SK-N-SH treated with all-trans-retinoic acid at 6 μM for 48 hours (cell line): ENCODE data around the gene EMID1.

Experiments
- ATAC-seq: fragments of 200-7000 bp; cut with Tn5 transposase; 3 replicates; pipeline ENCODE4 v1.9.1; 2020; ENCODE audit warnings: mild to moderate bottlenecking, moderate library complexity
- BACH2 ChIP-seq: fragments of 250-450 bp; sonication (Bioruptor Pico); IDR thresholded peaks from 2 replicates; pipeline ENCODE4 v1.9.0; 2021; ENCODE audit warnings: mild to moderate bottlenecking, borderline replicate concordance
- CSDC2 ChIP-seq: fragments of 250-450 bp; sonication (Bioruptor Pico); IDR thresholded peaks from 2 replicates; pipeline ENCODE4 v1.5.0; 2020; ENCODE audit warnings: mild to moderate bottlenecking, moderate library complexity
- ESRRG ChIP-seq: fragments of 250-450 bp; sonication (Bioruptor Pico); IDR thresholded peaks from 2 replicates; pipeline ENCODE4 v1.6.1; 2021; ENCODE audit warnings: mild to moderate bottlenecking
- ISL1 ChIP-seq: fragments of 250-450 bp; sonication (Bioruptor Pico); IDR thresholded peaks from 2 replicates; pipeline ENCODE4 v2.1.2; 2022; ENCODE audit warnings: mild to moderate bottlenecking, moderate library complexity
- OSR1 ChIP-seq: fragments of 250-450 bp; sonication (Bioruptor Pico); IDR thresholded peaks from 2 replicates; pipeline ENCODE4 v1.8.0; 2022; ENCODE audit warnings: moderate library complexity, mild to moderate bottlenecking, inconsistent platforms
- PPARA ChIP-seq: fragments of 250-450 bp; sonication (Bioruptor Pico); IDR thresholded peaks from 2 replicates; pipeline ENCODE4 v1.5.0; 2020; ENCODE audit warnings: mild to moderate bottlenecking, borderline replicate concordance
- RARB ChIP-seq: fragments of 250-450 bp; sonication (Bioruptor Pico); IDR thresholded peaks from 2 replicates; pipeline ENCODE4 v1.8.0; 2021; ENCODE audit warnings: mild to moderate bottlenecking, moderate library complexity
- TCF4 ChIP-seq: fragments of 250-450 bp; sonication (Bioruptor Pico); IDR thresholded peaks from 2 replicates; pipeline ENCODE4 v1.8.0; 2021; ENCODE audit warnings: mild to moderate bottlenecking, moderate library complexity, borderline replicate concordance
- TOX ChIP-seq: fragments of 250-450 bp; sonication (Bioruptor Pico); IDR thresholded peaks from 2 replicates; pipeline ENCODE4 v1.8.0; 2021; ENCODE audit warnings: mild to moderate bottlenecking, moderate library complexity, borderline replicate concordance
- ZC3H10 ChIP-seq: fragments of 250-450 bp; sonication (Bioruptor Pico); IDR thresholded peaks from 2 replicates; pipeline ENCODE4 v1.5.1; 2021; ENCODE audit warnings: mild to moderate bottlenecking, moderate library complexity
- ZFP30 ChIP-seq: fragments of 450-650 bp; formaldehyde crosslinking; IDR thresholded peaks from 2 replicates; pipeline ENCODE4 v1.5.0; 2022; ENCODE audit warnings: mild to moderate bottlenecking, moderate library complexity
- ZNF565 ChIP-seq: fragments of 450-650 bp; formaldehyde crosslinking; conservative IDR thresholded peaks from 2 replicates; pipeline ENCODE4 v1.5.0; 2020; ENCODE audit warnings: low read depth, mild to moderate bottlenecking, moderate library complexity
- ZNF70 ChIP-seq: fragments of 450-650 bp; formaldehyde crosslinking; IDR thresholded peaks from 2 replicates; pipeline ENCODE4 v1.5.0; 2020; ENCODE audit warnings: mild to moderate bottlenecking, moderate library complexity
- ZNF8 ChIP-seq: fragments of 450-650 bp; formaldehyde crosslinking; IDR thresholded peaks from 2 replicates; pipeline ENCODE4 v1.5.0; 2020; ENCODE audit warnings: mild to moderate bottlenecking, moderate library complexity
- TF ChIP-seq, protein P1 (sequence below): fragments of 250-450 bp; sonication (Bioruptor Pico); IDR thresholded peaks from 2 replicates; pipeline ENCODE4 v1.5.0; 2020; ENCODE audit warnings: mild to moderate bottlenecking, moderate library complexity
- TF ChIP-seq, protein P2 (sequence below): fragments of 250-450 bp; sonication (Bioruptor Pico); IDR thresholded peaks from 2 replicates; pipeline ENCODE4 v1.8.0; 2021; ENCODE audit warnings: low read depth, mild to moderate bottlenecking, moderate library complexity, borderline replicate concordance
- TF ChIP-seq, protein P3 (sequence below): fragments of 250-450 bp; sonication (Bioruptor Pico); IDR thresholded peaks from 2 replicates; pipeline ENCODE4 v1.5.1; 2021; ENCODE audit warnings: mild to moderate bottlenecking, moderate library complexity
- TF ChIP-seq, protein P4 (sequence below): fragments of 250-450 bp; sonication (Bioruptor Pico); IDR thresholded peaks from 2 replicates; pipeline ENCODE4 v1.8.0; 2020; ENCODE audit warnings: mild to moderate bottlenecking, moderate library complexity, borderline replicate concordance
- TF ChIP-seq, protein P5 (sequence below): fragments of 250-450 bp; sonication (Bioruptor Pico); IDR thresholded peaks from 2 replicates; pipeline ENCODE4 v1.5.1; 2020; ENCODE audit warnings: low read depth, mild to moderate bottlenecking, moderate library complexity

Gene EMID1

DNA sequence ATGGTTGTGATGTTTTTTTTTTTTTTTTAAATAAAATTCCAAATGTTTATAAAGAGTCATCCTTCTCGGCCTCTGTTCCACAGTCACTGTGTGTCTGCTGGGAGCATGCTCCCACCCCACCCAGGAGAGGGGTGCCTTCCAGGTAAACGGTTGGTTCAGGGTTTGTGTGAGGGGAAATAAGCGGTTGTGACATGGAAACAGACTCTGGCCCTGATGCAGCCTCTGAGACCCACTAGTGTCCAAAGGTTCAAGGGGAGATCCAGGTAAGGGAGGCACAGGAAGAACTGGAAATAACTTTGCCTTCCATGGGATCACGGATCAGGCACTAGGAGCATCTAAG lies 94.7 kb downstream of the EMID1 start:
- TF ChIP-seq ZNF565 = no peak
- TF ChIP-seq OSR1 = no peak
- TF ChIP-seq, protein P1, sequence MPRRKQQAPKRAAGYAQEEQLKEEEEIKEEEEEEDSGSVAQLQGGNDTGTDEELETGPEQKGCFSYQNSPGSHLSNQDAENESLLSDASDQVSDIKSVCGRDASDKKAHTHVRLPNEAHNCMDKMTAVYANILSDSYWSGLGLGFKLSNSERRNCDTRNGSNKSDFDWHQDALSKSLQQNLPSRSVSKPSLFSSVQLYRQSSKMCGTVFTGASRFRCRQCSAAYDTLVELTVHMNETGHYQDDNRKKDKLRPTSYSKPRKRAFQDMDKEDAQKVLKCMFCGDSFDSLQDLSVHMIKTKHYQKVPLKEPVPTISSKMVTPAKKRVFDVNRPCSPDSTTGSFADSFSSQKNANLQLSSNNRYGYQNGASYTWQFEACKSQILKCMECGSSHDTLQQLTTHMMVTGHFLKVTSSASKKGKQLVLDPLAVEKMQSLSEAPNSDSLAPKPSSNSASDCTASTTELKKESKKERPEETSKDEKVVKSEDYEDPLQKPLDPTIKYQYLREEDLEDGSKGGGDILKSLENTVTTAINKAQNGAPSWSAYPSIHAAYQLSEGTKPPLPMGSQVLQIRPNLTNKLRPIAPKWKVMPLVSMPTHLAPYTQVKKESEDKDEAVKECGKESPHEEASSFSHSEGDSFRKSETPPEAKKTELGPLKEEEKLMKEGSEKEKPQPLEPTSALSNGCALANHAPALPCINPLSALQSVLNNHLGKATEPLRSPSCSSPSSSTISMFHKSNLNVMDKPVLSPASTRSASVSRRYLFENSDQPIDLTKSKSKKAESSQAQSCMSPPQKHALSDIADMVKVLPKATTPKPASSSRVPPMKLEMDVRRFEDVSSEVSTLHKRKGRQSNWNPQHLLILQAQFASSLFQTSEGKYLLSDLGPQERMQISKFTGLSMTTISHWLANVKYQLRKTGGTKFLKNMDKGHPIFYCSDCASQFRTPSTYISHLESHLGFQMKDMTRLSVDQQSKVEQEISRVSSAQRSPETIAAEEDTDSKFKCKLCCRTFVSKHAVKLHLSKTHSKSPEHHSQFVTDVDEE (CRISPR knock-in tag) = no peak
- no peak for TF ChIP-seq ZNF70
- TF ChIP-seq ZC3H10 (CRISPR knock-in tag) = no peak
- TF ChIP-seq ZFP30 (CRISPR knock-in tag) = no peak
- TF ChIP-seq, protein P2, sequence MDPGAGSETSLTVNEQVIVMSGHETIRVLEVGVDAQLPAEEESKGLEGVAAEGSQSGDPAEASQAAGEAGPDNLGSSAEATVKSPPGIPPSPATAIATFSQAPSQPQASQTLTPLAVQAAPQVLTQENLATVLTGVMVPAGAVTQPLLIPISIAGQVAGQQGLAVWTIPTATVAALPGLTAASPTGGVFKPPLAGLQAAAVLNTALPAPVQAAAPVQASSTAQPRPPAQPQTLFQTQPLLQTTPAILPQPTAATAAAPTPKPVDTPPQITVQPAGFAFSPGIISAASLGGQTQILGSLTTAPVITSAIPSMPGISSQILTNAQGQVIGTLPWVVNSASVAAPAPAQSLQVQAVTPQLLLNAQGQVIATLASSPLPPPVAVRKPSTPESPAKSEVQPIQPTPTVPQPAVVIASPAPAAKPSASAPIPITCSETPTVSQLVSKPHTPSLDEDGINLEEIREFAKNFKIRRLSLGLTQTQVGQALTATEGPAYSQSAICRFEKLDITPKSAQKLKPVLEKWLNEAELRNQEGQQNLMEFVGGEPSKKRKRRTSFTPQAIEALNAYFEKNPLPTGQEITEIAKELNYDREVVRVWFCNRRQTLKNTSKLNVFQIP (CRISPR knock-in tag) = no peak
- TF ChIP-seq TOX (CRISPR knock-in tag) = no peak
- TF ChIP-seq RARB (CRISPR knock-in tag) = no peak
- TF ChIP-seq, protein P3, sequence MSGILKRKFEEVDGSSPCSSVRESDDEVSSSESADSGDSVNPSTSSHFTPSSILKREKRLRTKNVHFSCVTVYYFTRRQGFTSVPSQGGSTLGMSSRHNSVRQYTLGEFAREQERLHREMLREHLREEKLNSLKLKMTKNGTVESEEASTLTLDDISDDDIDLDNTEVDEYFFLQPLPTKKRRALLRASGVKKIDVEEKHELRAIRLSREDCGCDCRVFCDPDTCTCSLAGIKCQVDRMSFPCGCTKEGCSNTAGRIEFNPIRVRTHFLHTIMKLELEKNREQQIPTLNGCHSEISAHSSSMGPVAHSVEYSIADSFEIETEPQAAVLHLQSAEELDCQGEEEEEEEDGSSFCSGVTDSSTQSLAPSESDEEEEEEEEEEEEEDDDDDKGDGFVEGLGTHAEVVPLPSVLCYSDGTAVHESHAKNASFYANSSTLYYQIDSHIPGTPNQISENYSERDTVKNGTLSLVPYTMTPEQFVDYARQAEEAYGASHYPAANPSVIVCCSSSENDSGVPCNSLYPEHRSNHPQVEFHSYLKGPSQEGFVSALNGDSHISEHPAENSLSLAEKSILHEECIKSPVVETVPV (CRISPR knock-in tag) = no peak
- TF ChIP-seq BACH2 (CRISPR knock-in tag) = no peak
- no peak for TF ChIP-seq CSDC2 (CRISPR knock-in tag)
- TF ChIP-seq ISL1 = no peak
- TF ChIP-seq TCF4 (CRISPR knock-in tag) = no peak
- ATAC-seq = no peak

DNA sequence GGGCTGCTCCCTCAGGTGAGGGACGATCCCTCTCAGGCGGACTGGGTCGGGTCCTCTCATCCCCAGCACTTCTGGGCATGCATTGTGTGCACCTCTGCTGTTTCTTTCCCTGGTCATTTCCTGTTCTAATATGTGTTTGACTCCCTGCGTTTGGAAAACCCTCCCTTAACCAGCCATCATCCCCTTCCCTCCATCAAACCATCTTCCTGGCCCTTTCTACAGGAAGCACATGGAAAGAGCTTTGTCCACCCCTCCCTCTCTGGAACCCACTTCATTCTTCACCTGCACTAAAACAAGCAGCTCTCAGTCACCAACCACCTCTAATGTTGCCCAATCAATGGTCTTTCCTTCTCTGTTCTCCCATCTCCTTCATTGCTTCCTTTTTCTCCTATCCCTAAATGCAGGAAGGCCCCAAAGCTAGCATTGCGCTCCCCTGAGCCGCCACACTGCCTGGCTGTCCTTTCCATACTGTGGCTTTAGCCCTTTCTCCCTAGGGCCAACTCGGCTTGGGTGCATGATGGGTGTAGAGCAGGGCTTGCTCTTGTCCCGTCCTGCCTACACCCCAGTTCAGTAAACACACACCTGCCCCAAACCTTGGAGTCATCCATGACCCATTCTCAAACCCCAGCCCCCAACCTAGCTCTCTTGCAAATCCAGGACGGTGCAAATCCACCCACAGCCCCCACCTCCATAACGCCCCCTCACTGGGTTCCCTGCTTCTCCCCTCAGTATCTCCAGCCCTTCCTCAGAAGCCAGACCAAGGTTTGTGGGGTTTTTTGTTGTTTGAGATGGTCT lies 95.3 kb downstream of the EMID1 start:
- peak; percentile 2; the same call in 2 of the 3 replicates for ATAC-seq
- TF ChIP-seq ZNF565 = no peak
- no peak for TF ChIP-seq RARB (CRISPR knock-in tag)
- TF ChIP-seq BACH2 (CRISPR knock-in tag) = no peak
- TF ChIP-seq, protein P2 (CRISPR knock-in tag) = no peak
- no peak for TF ChIP-seq CSDC2 (CRISPR knock-in tag)
- no peak for TF ChIP-seq ZC3H10 (CRISPR knock-in tag)
- no peak for TF ChIP-seq ESRRG (CRISPR knock-in tag)
- TF ChIP-seq, protein P4, sequence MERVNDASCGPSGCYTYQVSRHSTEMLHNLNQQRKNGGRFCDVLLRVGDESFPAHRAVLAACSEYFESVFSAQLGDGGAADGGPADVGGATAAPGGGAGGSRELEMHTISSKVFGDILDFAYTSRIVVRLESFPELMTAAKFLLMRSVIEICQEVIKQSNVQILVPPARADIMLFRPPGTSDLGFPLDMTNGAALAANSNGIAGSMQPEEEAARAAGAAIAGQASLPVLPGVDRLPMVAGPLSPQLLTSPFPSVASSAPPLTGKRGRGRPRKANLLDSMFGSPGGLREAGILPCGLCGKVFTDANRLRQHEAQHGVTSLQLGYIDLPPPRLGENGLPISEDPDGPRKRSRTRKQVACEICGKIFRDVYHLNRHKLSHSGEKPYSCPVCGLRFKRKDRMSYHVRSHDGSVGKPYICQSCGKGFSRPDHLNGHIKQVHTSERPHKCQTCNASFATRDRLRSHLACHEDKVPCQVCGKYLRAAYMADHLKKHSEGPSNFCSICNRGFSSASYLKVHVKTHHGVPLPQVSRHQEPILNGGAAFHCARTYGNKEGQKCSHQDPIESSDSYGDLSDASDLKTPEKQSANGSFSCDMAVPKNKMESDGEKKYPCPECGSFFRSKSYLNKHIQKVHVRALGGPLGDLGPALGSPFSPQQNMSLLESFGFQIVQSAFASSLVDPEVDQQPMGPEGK (CRISPR knock-in tag) = no peak
- no peak for TF ChIP-seq ISL1
- TF ChIP-seq, protein P5, sequence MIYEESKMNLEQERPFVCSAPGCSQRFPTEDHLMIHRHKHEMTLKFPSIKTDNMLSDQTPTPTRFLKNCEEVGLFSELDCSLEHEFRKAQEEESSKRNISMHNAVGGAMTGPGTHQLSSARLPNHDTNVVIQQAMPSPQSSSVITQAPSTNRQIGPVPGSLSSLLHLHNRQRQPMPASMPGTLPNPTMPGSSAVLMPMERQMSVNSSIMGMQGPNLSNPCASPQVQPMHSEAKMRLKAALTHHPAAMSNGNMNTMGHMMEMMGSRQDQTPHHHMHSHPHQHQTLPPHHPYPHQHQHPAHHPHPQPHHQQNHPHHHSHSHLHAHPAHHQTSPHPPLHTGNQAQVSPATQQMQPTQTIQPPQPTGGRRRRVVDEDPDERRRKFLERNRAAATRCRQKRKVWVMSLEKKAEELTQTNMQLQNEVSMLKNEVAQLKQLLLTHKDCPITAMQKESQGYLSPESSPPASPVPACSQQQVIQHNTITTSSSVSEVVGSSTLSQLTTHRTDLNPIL = no peak
- TF ChIP-seq, protein P3 (CRISPR knock-in tag) = no peak
- TF ChIP-seq ZFP30 (CRISPR knock-in tag) = no peak
- no peak for TF ChIP-seq ZNF8 (CRISPR knock-in tag)
- no peak for TF ChIP-seq PPARA (CRISPR knock-in tag)
- no peak for TF ChIP-seq TCF4 (CRISPR knock-in tag)
- no peak for TF ChIP-seq TOX (CRISPR knock-in tag)
- TF ChIP-seq, all 23 proteins: peak for 0
